Amniotic epithelial cell (primary cell): Measurements from ENCODE around the gene GOLGA6L9.
A peak's percentile ranks its signal among the peaks of the same experiment; 100 is the strongest.
"Not testable (repeated sequence)": the region's sequence is repeated elsewhere in the genome, so short reads cannot be mapped to it uniquely, and the experiment has no call there.

Source experiments
- DNase-seq: peaks from one replicate; pipeline ENCODE4 v3.0.0-alpha.2; 2010; ENCODE audit warnings: low read depth

Gene GOLGA6L9

GRCh38 chr15:82429693-82430092, at the start of gene GOLGA6L9:
TSS of gene GOLGA6L9 (plus strand) at chr15:82429816. CDS start at chr15:82430080, 264 bp downstream.
- DNase-seq = not testable (repeated sequence)

GRCh38 chr15:82381330-82381955, 48.2 kb upstream of the GOLGA6L9 start:
- DNase-seq = not testable (repeated sequence)

GRCh38 chr15:82387209-82387608, 42.4 kb upstream of the GOLGA6L9 start:
- DNase-seq = not testable (repeated sequence)

GRCh38 chr15:82390152-82390551, 39.5 kb upstream of the GOLGA6L9 start:
- DNase-seq = not testable (repeated sequence)

- not testable (repeated sequence) for DNase-seq
Observed at GRCh38 chr15:82392077-82392476, 37.5 kb upstream of the GOLGA6L9 start.

- peak; percentile 43 for DNase-seq
Observed at GRCh38 chr15:82393671-82394070, 35.9 kb upstream of the GOLGA6L9 start.

GRCh38 chr15:82395788-82396187, 33.8 kb upstream of the GOLGA6L9 start:
- DNase-seq = not testable (repeated sequence)

GRCh38 chr15:82397817-82398216, 31.8 kb upstream of the GOLGA6L9 start:
- DNase-seq = no peak

- DNase-seq = no peak
Observed at GRCh38 chr15:82398785-82399184, 30.8 kb upstream of the GOLGA6L9 start.

GRCh38 chr15:82399366-82400103, 30.1 kb upstream of the GOLGA6L9 start:
- DNase-seq = not testable (repeated sequence)

- DNase-seq = not testable (repeated sequence)
Observed at GRCh38 chr15:82401918-82402317, 27.7 kb upstream of the GOLGA6L9 start.

- DNase-seq = not testable (repeated sequence)
Observed at GRCh38 chr15:82402341-82402740, 27.3 kb upstream of the GOLGA6L9 start.

- DNase-seq = not testable (repeated sequence)
Observed at GRCh38 chr15:82406211-82406610, 23.4 kb upstream of the GOLGA6L9 start.

GRCh38 chr15:82410306-82410705, 19.3 kb upstream of the GOLGA6L9 start:
- DNase-seq = not testable (repeated sequence)

GRCh38 chr15:82411595-82411994, 18.0 kb upstream of the GOLGA6L9 start:
- DNase-seq = peak; percentile 36

- DNase-seq = not testable (repeated sequence)
Observed at GRCh38 chr15:82414525-82415191, 15.0 kb upstream of the GOLGA6L9 start.

- DNase-seq = not testable (repeated sequence)
Observed at GRCh38 chr15:82420516-82420915, 9.1 kb upstream of the GOLGA6L9 start.

GRCh38 chr15:82420966-82421365, 8.7 kb upstream of the GOLGA6L9 start:
- not testable (repeated sequence) for DNase-seq

- not testable (repeated sequence) for DNase-seq
Observed at GRCh38 chr15:82427117-82427516, 2.5 kb upstream of the GOLGA6L9 start.

- DNase-seq = not testable (repeated sequence)
Observed at GRCh38 chr15:82445420-82445819, 15.8 kb downstream of the GOLGA6L9 start.

GRCh38 chr15:82457336-82457735, 27.7 kb downstream of the GOLGA6L9 start:
- DNase-seq = not testable (repeated sequence)

- DNase-seq = not testable (repeated sequence)
Observed at GRCh38 chr15:82465629-82466028, 36.0 kb downstream of the GOLGA6L9 start.

GRCh38 chr15:82468205-82468604, 38.6 kb downstream of the GOLGA6L9 start:
- DNase-seq = not testable (repeated sequence)
